Ascending aorta (tissue), 1 donor: ENCODE results near the gene IL1B. TPM values are rescaled to one million over a fixed set of nuclear protein-coding genes. Genes with fewer than 3 reads are reported as not detected.

ENCODE experiments used
- total RNA-seq: library from RNA; depleted of rRNA; stranded (reverse); fragments of >200 nt; gene quantifications from one replicate; pipeline ENCODE4 v1.1.0, GENCODE V29; 2016

IL1B gene
- total RNA-seq, 1 donor from 2014 or later = not detected

Other genes with a start within 250 kb of the IL1B start
- gene SLC20A1, start 190.8 kb downstream of the IL1B start, total RNA-seq = 18.4 TPM
- gene NT5DC4, start 115.8 kb downstream of the IL1B start, total RNA-seq = not detected
- gene CKAP2L, start 72.2 kb downstream of the IL1B start, total RNA-seq = not detected
- gene IL1A, start 52.3 kb downstream of the IL1B start, total RNA-seq = not detected
- gene IL37, start 74.4 kb upstream of the IL1B start, total RNA-seq = not detected
- not detected for gene IL36G, start 141.2 kb upstream of the IL1B start, total RNA-seq
- not detected for gene IL36A, start 168.7 kb upstream of the IL1B start, total RNA-seq
- not detected for gene IL36B, start 216.1 kb upstream of the IL1B start, total RNA-seq
- not detected for gene IL36RN, start 222.4 kb upstream of the IL1B start, total RNA-seq
- not detected for gene IL1F10, start 231.2 kb upstream of the IL1B start, total RNA-seq